Ovary (tissue), 3 donors: ENCODE results near the gene ANKRD35.
"Not testable (repeated sequence)": the region's sequence is repeated elsewhere in the genome, so short reads cannot be mapped to it uniquely, and the experiment has no call there.

Source experiments
- CTCF ChIP-seq, 3 donors: fragments of 450-650 bp in 2 of 3; fragments of 200-600 bp in 1 of 3; IDR thresholded peaks; one replicate each; pipeline versions ENCODE4 v1.5.1 to v1.8.0; 2016 to 2022; ENCODE audit warnings: antibody characterized with exemption in 3 of 3, mild to moderate bottlenecking in 1 of 3
- EP300 ChIP-seq: sonication (generic); formaldehyde crosslinking; IDR thresholded peaks from one replicate; pipeline ENCODE4 v1.6.1; 2017; ENCODE audit warnings: antibody characterized with exemption
- POLR2A ChIP-seq: fragments of 450-650 bp; IDR thresholded peaks from one replicate; pipeline ENCODE4 v1.6.1; 2017; ENCODE audit warnings: antibody characterized with exemption, mild to moderate bottlenecking, moderate library complexity
- donor health status: DM: no; HTN: no; CAD: no.

- TF ChIP-seq CTCF (IDR thresholded peaks at IDR 0.05); POLR2A; EP300: not testable (repeated sequence)
Measured at GRCh38 chr1:145932522-145933009, 46.9 kb upstream of the ANKRD35 start.
